ENCODE data around the gene VWA2.

Gene VWA2

DNA sequence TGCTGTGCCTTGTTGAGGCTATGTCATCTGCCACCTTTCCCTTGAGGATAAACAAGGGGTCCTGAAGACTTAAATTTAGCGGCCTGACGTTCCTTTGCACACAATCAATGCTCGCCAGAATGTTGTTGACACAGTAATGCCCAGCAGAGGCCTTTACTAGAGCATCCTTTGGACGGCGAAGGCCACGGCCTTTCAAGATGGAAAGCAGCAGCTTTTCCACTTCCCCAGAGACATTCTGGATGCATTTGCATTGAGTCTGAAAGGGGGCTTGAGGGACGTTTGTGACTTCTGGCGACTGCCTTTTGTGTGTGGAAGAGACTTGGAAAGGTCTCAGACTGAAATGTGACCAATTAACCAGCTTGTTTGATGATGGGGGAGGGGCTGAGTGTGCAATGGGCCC is 52.5 kb downstream of the VWA2 start:
- CTCF ChIA-PET: no interaction called here
- POLR2A ChIA-PET: no interaction called here
- TF ChIP-seq LEF1 (IDR thresholded peaks at IDR 0.05; ENCODE audit: borderline replicate concordance) (no peak), SP1 (IDR thresholded peaks at IDR 0.05) (no peak), BHLHE40 (IDR thresholded peaks at IDR 0.05; ENCODE audit: borderline replicate concordance) (no peak), ELF4 (IDR thresholded peaks at IDR 0.05) (no peak), HDGF (IDR thresholded peaks at IDR 0.05; ENCODE audit: borderline replicate concordance) (no peak), ZNF384 (IDR thresholded peaks at IDR 0.05) (no peak), FOXK2 (IDR thresholded peaks at IDR 0.05) (no peak), FOXM1 (IDR thresholded peaks at IDR 0.05; ENCODE audit: borderline replicate concordance) (no peak), FOXA1 (IDR thresholded peaks at IDR 0.05) (no peak), SUZ12 (IDR thresholded peaks at IDR 0.05) (no peak), L3MBTL2 (conservative IDR thresholded peaks at IDR 0.05) (no peak), ARNT (IDR thresholded peaks at IDR 0.05) (no peak), CTBP1 (IDR thresholded peaks at IDR 0.05; ENCODE audit: borderline replicate concordance) (no peak)
- TF ChIP-seq, protein P1, sequence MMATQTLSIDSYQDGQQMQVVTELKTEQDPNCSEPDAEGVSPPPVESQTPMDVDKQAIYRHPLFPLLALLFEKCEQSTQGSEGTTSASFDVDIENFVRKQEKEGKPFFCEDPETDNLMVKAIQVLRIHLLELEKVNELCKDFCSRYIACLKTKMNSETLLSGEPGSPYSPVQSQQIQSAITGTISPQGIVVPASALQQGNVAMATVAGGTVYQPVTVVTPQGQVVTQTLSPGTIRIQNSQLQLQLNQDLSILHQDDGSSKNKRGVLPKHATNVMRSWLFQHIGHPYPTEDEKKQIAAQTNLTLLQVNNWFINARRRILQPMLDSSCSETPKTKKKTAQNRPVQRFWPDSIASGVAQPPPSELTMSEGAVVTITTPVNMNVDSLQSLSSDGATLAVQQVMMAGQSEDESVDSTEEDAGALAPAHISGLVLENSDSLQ (IDR thresholded peaks at IDR 0.05): no peak
- DNase-seq (ENCODE audit: extremely low spot score): no peak

DNA sequence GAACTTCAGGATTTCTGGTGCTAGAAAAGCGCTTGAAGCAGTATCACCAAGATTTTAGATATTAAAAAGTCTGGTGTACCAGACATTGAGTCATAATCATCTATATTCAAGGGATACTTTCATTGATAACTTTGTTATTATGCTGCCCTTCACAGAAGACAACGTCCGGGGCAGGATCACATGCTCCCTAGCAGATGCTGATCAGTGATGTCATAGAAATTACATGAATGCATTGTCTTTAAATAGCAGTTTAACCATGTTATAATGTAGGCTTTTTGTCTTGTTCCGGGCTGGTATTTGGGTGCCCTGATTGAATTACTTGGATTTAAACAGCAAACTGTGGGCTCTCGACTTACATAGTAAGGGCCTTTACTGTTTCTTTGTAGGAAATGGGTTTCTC is 54.0 kb downstream of the VWA2 start:
- CTCF ChIA-PET: no interaction called here
- DNase-seq (ENCODE audit: extremely low spot score): no peak
- POLR2A ChIA-PET: no interaction called here
- no peak for TF ChIP-seq FOXK2 (IDR thresholded peaks at IDR 0.05)
- TF ChIP-seq BHLHE40 (IDR thresholded peaks at IDR 0.05; ENCODE audit: borderline replicate concordance): no peak
- no peak for TF ChIP-seq FOXA1 (IDR thresholded peaks at IDR 0.05)
- no peak for TF ChIP-seq FOXM1 (IDR thresholded peaks at IDR 0.05; ENCODE audit: borderline replicate concordance)
- TF ChIP-seq TARDBP (IDR thresholded peaks at IDR 0.05): no peak
- no peak for TF ChIP-seq LEF1 (IDR thresholded peaks at IDR 0.05; ENCODE audit: borderline replicate concordance)
- TF ChIP-seq, protein P1 (IDR thresholded peaks at IDR 0.05): no peak
- TF ChIP-seq SP1 (IDR thresholded peaks at IDR 0.05): no peak
- no peak for TF ChIP-seq SUZ12 (IDR thresholded peaks at IDR 0.05)
- TF ChIP-seq L3MBTL2 (conservative IDR thresholded peaks at IDR 0.05): no peak
- no peak for TF ChIP-seq HDGF (IDR thresholded peaks at IDR 0.05; ENCODE audit: borderline replicate concordance)
- TF ChIP-seq ZNF384 (IDR thresholded peaks at IDR 0.05): no peak
- TF ChIP-seq ELF4 (IDR thresholded peaks at IDR 0.05): no peak
- TF ChIP-seq CTBP1 (IDR thresholded peaks at IDR 0.05; ENCODE audit: borderline replicate concordance): no peak
- TF ChIP-seq ARNT (IDR thresholded peaks at IDR 0.05): no peak

GRCh38 chr10:114294549-114294948 is 55.5 kb downstream of the VWA2 start:
- TF ChIP-seq ARNT (IDR thresholded peaks at IDR 0.05): no peak
- no peak for TF ChIP-seq HDGF (IDR thresholded peaks at IDR 0.05; ENCODE audit: borderline replicate concordance)
- no peak for TF ChIP-seq BHLHE40 (IDR thresholded peaks at IDR 0.05; ENCODE audit: borderline replicate concordance)
- TF ChIP-seq LEF1 (IDR thresholded peaks at IDR 0.05; ENCODE audit: borderline replicate concordance): no peak
- no peak for TF ChIP-seq FOXM1 (IDR thresholded peaks at IDR 0.05; ENCODE audit: borderline replicate concordance)
- TF ChIP-seq CTBP1 (IDR thresholded peaks at IDR 0.05; ENCODE audit: borderline replicate concordance): no peak
- TF ChIP-seq ZNF384 (IDR thresholded peaks at IDR 0.05): no peak
- no peak for TF ChIP-seq SP1 (IDR thresholded peaks at IDR 0.05)
- TF ChIP-seq TARDBP (IDR thresholded peaks at IDR 0.05): no peak
- no peak for TF ChIP-seq SUZ12 (IDR thresholded peaks at IDR 0.05)
- no peak for TF ChIP-seq NFRKB (IDR thresholded peaks at IDR 0.05)
- TF ChIP-seq, protein P1 (IDR thresholded peaks at IDR 0.05): no peak
- DNase-seq (ENCODE audit: extremely low spot score): no peak
- CTCF ChIA-PET: no interaction called here
- POLR2A ChIA-PET: no interaction called here

- DNase-seq (ENCODE audit: extremely low spot score): no peak
- CTCF ChIA-PET: no interaction called here
- TF ChIP-seq BHLHE40 (IDR thresholded peaks at IDR 0.05; ENCODE audit: borderline replicate concordance) (no peak), LEF1 (IDR thresholded peaks at IDR 0.05; ENCODE audit: borderline replicate concordance) (no peak), FOXM1 (IDR thresholded peaks at IDR 0.05; ENCODE audit: borderline replicate concordance) (no peak), ELF4 (IDR thresholded peaks at IDR 0.05) (no peak), L3MBTL2 (conservative IDR thresholded peaks at IDR 0.05) (no peak), NFRKB (IDR thresholded peaks at IDR 0.05) (no peak), FOXK2 (IDR thresholded peaks at IDR 0.05) (no peak), CTBP1 (IDR thresholded peaks at IDR 0.05; ENCODE audit: borderline replicate concordance) (no peak), SP1 (IDR thresholded peaks at IDR 0.05) (no peak), ZNF384 (IDR thresholded peaks at IDR 0.05) (no peak)
- POLR2A ChIA-PET: no interaction called here
Measured at GRCh38 chr10:114295393-114295792, 56.3 kb downstream of the VWA2 start.

DNA sequence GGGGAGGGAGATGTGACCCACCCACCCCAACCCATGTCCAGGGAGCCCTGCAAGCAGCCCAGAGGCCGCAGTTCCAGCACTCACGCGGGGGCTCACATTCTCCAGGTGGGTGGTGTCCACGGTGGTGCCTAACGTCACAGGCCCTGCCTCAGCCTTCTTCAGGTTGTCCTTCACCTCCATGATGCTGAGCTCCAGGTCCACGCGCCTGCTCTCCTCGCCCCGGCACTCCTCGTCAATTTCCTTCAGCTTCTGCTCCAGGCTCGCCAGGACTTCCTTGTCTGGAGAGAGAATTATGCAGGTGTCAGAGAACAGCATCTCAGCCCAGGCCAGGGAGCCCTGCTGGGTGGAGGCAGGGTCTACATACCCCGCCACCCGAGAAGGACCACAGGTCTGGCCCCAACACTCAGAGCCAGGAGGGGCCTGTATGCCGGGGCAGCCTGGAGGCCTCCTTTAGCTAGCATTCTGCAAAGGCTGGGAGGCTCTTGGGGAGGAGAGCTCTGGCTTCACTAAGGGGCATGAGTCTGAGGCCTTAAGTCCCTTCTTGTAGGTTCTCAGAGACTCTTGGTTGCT is 58.2 kb downstream of the VWA2 start:
- ChIA-PET CTCF (no interaction called here), POLR2A (no interaction called here)
- DNase-seq (ENCODE audit: extremely low spot score): no peak
- TF ChIP-seq SUZ12 (IDR thresholded peaks at IDR 0.05) (no peak), TARDBP (IDR thresholded peaks at IDR 0.05) (no peak), ARNT (IDR thresholded peaks at IDR 0.05) (no peak), SP1 (IDR thresholded peaks at IDR 0.05) (no peak), FOXK2 (IDR thresholded peaks at IDR 0.05) (no peak), BHLHE40 (IDR thresholded peaks at IDR 0.05; ENCODE audit: borderline replicate concordance) (no peak), NFRKB (IDR thresholded peaks at IDR 0.05) (no peak)

DNA sequence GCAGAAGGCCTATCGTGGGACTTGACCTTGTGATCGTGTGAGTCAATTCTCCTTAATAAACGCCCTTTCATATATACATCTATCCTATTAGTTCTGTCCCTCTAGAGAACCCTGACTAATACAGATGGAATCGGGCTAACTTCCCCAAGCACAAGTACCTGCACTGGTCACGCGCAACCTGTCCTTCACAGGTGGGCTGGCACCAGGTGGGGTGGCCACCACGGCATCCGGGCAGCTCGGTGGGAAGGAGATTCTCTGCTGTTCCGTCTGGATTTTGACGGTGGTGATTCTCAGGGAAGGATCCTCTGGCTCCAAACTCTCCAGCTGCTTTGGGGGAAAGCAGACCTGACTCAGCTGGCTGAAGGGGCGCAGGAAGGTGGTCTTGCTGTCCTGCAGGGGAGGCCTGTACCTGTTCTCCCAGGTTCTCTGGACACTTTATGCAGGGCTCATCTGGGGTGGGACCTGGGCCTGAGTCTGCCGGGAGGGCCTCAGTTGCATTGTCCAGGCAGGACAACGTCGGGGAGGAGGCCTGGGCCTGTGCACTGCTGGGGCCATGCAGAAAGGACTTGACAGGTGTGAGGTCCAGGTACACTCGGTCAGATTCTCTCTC is 61.1 kb downstream of the VWA2 start:
- ChIA-PET CTCF (no interaction called here), POLR2A (no interaction called here)
- no peak for DNase-seq (ENCODE audit: extremely low spot score)
- no peak for TF ChIP-seq HDGF (IDR thresholded peaks at IDR 0.05; ENCODE audit: borderline replicate concordance)
- TF ChIP-seq ARNT (IDR thresholded peaks at IDR 0.05): no peak
- TF ChIP-seq TARDBP (IDR thresholded peaks at IDR 0.05): no peak
- TF ChIP-seq, protein P1 (IDR thresholded peaks at IDR 0.05): no peak
- TF ChIP-seq FOXA1 (IDR thresholded peaks at IDR 0.05): no peak
- TF ChIP-seq L3MBTL2 (conservative IDR thresholded peaks at IDR 0.05): no peak
- no peak for TF ChIP-seq BHLHE40 (IDR thresholded peaks at IDR 0.05; ENCODE audit: borderline replicate concordance)
- no peak for TF ChIP-seq CTBP1 (IDR thresholded peaks at IDR 0.05; ENCODE audit: borderline replicate concordance)
- no peak for TF ChIP-seq ELF4 (IDR thresholded peaks at IDR 0.05)
- no peak for TF ChIP-seq ZNF384 (IDR thresholded peaks at IDR 0.05)
- TF ChIP-seq LEF1 (IDR thresholded peaks at IDR 0.05; ENCODE audit: borderline replicate concordance): no peak
- TF ChIP-seq SUZ12 (IDR thresholded peaks at IDR 0.05): no peak
- no peak for TF ChIP-seq SP1 (IDR thresholded peaks at IDR 0.05)
- no peak for TF ChIP-seq NFRKB (IDR thresholded peaks at IDR 0.05)
- no peak for TF ChIP-seq FOXK2 (IDR thresholded peaks at IDR 0.05)
- no peak for TF ChIP-seq FOXM1 (IDR thresholded peaks at IDR 0.05; ENCODE audit: borderline replicate concordance)

Measured in HEK293T (cell line).